Fibroblast of villous mesenchyme (primary cell): ENCODE measurements around the gene TSPEAR. TPM values are rescaled to one million over a fixed set of nuclear protein-coding genes. Genes with fewer than 3 reads are reported as not detected.

Experiments used
- DNase-seq: peaks from one replicate; pipeline ENCODE4 v3.0.0-alpha.2; 2010; ENCODE audit warnings: low read depth
- H3K4me3 ChIP-seq: 2 replicates; pipeline ENCODE4 v1.5.1; 2011; ENCODE audit warnings: low read depth, mild to moderate bottlenecking, low read length
- CTCF ChIP-seq: IDR thresholded peaks from 2 replicates; pipeline ENCODE4 v1.5.1; 2012; ENCODE audit warnings: low read depth, mild to moderate bottlenecking, low read length; ENCODE audit not compliant: insufficient read depth
- total RNA-seq: library from RNA; depleted of rRNA; stranded (reverse); fragments of >200 nt; gene quantifications from 2 replicates; pipeline ENCODE4 v1.2.3, GENCODE V29; 2012

Gene TSPEAR
- total RNA-seq, 1 donor = not detected

GRCh38 chr21:44625756-44626155, 85.6 kb downstream of the TSPEAR start:
- no peak for DNase-seq
- TF ChIP-seq CTCF = no peak

GRCh38 chr21:44623575-44623974, 87.8 kb downstream of the TSPEAR start:
- no peak overlapping the region for H3K4me3 ChIP-seq
- DNase-seq = no peak
- TF ChIP-seq CTCF = no peak

More at GRCh38 chr21:44625756-44626155, 85.6 kb downstream of the TSPEAR start:
- H3K4me3 ChIP-seq = no peak overlapping the region

- H3K4me3 ChIP-seq = no peak overlapping the region
Measured at GRCh38 chr21:44619886-44620285, 91.5 kb downstream of the TSPEAR start.

GRCh38 chr21:44618909-44619308, 92.5 kb downstream of the TSPEAR start:
- no peak for TF ChIP-seq CTCF
- no peak for DNase-seq
- H3K4me3 ChIP-seq = no peak overlapping the region

More at GRCh38 chr21:44619886-44620285, 91.5 kb downstream of the TSPEAR start:
- no peak for TF ChIP-seq CTCF
- DNase-seq = no peak

GRCh38 chr21:44618504-44618903, 92.9 kb downstream of the TSPEAR start:
- no peak for DNase-seq

GRCh38 chr21:44617071-44617501, 94.3 kb downstream of the TSPEAR start:
- no peak for DNase-seq
- no peak for TF ChIP-seq CTCF
- no peak overlapping the region for H3K4me3 ChIP-seq

More at GRCh38 chr21:44618504-44618903, 92.9 kb downstream of the TSPEAR start:
- TF ChIP-seq CTCF = no peak
- H3K4me3 ChIP-seq = no peak overlapping the region

- no peak for DNase-seq
- no peak overlapping the region for H3K4me3 ChIP-seq
- TF ChIP-seq CTCF = no peak
Measured at GRCh38 chr21:44616591-44616926, 94.8 kb downstream of the TSPEAR start.
